Activated T-cell treated with anti-CD3 and anti-CD28 coated beads for 24 hours (primary cell): ENCODE measurements around the gene ZFPM1.

Experiments used
- DNase-seq: peaks from one replicate; pipeline ENCODE4 v3.0.0-alpha.2; 2020; ENCODE audit warnings: low read depth

ZFPM1 gene

DNA sequence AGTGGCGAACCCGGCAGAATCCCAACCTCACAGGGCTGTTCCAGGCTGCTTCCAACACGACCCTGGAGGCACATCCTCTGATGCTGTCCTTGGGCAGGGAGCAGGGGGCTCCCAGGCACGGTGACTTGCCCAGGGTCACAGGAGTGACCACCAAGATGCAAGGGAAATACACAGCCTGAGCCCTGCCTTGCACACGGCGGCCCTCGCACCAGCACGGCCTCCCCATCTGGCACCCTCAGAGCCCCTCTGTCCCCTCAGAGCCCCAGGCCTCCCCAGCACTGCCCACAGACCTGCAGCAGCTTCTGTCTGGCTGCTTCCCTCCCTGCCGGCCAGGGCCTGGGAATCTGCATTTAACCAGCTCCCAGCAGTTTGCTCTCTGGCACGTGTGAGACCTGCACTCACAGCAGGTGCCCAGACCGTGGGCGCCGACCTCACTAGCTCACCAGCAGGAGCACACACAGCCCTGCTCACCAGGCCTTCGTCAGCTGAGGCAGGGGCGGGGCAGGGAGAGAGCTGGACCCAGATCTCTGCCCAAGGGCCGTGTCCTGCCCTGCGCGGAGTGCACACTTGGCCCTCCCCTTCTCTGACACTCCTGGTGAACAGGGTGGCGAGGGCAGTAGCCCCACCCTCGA, 87.4 kb downstream of the ZFPM1 start:
- no peak for DNase-seq

DNA sequence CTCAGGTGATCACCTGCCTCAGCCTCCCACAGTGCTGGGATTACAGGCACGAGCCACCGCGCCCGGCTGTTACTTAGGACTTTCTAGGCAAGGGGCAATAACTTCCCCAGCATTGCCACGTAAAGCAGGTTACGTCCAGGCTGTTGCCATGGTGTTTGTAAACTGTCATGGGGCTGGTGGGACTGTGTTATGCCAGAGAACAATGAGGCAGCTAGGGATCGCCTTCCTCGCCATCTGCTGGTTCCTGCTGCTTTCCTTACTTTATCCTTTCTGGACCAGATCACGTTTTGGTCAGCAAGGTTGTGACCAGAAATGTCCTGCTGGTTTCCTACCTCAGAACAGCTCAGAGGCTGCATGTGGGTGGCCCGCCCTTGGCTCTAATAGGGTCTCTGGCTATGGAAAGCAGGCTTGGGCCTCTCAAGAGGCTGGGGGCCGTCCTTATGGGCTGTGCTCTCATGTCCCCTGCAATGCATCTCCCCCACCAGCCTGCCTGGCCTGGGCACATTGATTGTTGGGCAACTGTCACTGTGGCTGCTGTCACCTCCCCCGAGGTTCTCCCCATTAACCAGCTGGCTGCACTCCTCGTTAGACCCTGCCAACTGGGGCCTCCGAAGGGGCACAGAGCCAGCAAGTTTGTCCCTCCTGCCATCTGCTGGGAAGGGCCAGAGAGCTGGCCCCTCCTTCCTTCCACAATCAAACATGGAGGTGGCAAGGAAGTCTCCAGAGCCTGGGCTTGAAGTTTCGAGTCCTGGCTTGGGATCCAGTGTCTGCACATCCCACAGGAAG, 88.9 kb downstream of the ZFPM1 start:
- DNase-seq: no peak

DNA sequence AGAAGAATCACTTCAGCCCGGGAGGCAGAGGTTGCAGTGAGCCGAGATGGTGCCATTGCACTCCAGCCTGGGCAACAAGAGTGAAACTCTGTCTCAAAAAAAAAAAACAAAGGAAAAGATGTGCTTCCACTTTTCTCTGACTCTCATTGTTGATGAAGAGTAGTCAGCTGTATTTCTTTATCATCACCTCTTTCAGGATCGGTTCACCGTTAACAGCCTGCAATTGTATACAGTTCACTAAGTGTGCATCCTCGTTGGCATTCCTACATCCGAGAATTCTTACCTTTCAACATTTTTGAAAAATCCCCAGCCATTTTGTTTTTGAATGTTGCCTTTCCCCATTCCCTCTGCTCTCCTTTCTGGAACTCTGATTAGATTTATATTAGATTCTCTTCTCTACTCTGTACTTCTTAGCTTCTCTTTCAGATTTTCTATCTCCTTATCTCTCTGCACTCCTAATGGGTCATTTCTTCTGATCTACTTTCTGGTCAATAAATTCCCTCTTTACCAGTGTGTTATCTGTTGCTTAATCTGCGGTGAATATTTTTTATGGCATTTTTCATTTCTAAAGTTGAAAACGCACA, 90.2 kb downstream of the ZFPM1 start:
- no peak for DNase-seq

DNA sequence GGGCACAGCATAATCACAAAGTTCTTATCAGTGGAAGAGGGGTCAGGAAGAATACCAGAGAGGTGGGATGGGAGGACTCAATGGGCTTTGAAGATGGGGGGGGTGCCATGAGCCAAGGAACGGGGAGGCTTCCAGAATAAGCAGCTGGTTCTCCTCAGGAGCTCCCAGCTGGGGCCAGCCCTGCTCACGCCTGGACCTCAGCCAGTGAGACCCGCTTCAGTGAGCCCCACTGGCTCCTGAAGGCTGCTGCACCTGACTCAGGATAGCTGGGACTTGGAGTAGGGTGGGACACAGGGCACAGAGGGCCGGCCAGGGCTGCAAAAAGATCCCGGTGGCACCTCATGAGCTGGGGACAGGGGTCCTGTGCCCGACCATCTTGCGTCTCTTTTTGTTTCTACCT, 92.7 kb downstream of the ZFPM1 start:
- no peak for DNase-seq

DNA sequence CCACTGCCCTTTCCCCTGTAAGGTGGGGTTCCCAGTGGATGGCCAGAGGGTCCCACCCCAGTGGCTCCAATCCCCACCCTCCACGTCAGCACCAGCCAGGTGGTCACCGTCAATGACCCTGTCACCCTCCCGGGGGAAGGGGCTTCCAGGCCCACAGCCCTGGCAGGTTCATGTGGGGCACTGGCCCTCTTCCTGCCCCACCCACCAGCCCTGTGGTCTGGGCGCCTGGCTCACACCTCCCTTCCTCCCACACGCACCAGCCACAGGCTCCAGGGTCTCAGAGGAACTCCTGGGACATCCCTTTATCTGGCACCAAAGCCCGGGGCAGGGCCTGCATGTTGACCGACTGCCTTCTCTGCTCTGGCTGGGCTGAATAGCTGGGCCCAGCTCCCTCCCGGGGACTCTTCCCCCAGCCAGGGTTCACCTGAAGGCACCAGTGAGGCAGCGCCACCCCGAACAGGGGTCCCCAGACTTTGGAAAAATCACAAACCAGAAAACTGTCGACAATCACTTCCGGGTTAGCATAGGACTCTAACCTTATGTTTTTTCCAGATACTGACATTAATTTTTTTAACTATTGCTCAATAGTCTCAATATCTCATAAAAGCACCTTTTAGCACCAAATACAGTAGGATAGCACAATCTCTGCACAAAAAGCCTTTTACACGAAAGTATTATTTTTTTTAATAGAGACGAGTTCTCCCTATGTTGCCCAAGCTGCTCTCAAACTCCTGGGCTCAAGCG, 95.2 kb downstream of the ZFPM1 start:
- DNase-seq: no peak

DNA sequence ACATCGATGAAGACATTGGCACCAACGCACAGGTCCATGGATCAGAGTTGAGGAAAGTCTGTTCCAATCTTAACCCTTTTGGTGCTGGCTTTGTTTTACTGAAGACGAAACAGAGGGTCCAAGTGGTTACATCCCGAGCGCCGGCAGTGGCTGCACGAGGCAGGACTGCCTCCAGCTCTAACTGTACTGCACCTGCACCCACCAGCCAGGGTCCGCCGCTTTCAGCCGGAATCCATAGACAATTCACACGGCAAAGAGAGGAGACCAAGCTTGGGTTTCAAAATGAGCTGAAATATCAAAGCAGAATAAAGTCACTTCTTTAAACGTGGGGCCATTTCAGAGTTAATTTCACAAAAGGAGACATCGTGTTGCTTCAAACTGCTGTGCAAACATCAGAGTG, 95.9 kb downstream of the ZFPM1 start:
- no peak for DNase-seq

DNA sequence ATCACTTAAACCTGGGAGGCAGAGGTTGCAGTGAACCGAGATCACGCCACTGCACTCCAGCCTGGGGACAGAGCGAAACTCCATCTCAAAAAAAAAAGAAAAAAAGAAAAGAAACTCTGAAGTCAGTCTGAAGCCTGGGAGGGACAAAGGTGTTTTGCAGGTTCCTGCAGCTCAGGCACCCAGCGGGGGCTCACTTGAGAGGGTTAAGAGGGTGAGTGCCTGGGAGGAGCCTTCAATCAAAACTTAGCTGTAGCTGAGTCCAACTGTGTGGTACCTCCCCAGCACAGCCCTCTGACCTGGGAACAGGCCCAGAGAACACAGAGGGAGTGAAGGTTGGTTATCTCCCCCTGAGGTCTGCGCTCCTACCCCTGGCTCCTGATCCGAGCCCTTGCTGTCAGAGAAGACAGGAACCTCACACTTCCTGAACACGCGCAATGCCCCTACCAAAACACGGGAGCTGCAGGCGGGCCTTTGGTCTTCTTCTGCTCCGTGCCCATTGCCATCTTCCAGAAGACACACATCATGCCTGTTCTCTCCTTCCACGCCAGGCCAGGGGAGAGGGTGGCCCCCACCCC, 96.7 kb downstream of the ZFPM1 start:
- DNase-seq: no peak

DNA sequence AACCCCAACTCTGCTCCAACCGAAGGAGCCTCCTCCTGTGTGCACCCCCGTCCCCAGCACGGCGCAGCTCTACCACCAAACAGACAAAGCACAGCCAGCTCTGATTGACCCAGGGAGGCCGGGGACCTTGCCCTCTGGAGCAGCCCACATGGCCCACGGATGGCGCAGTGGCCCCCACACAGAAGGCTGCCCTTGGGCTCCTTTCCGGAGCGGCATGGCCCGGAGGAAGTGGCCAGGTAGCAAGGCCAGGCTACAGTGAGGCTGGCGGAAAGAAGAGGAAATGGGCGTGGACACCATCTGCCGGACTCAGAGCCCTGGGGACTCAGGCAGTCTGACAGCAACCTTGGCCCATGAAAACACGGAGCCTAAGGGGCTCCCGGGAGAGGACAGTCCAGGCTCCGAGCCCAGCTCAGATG, 97.2 kb downstream of the ZFPM1 start:
- no peak for DNase-seq

DNA sequence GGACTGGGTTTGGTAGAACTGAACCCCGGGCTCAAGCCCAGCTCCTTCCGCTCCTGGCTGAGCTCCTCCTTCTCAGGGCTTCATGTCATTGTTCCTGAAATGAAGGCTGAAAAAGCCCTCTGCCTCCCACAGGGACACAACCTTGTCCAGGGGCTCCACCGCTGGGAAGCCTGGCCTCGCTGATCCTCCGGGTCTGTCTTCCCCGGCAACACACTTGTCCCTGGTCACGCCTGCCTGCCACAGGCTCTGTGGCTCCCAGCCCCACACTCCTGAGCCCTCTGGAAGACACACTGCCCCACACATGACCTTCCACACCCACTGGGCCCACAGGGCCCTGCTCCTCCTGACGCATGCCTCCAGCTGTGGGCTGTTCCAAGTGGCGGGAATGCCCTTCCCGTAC, 99.1 kb downstream of the ZFPM1 start:
- no peak for DNase-seq

DNA sequence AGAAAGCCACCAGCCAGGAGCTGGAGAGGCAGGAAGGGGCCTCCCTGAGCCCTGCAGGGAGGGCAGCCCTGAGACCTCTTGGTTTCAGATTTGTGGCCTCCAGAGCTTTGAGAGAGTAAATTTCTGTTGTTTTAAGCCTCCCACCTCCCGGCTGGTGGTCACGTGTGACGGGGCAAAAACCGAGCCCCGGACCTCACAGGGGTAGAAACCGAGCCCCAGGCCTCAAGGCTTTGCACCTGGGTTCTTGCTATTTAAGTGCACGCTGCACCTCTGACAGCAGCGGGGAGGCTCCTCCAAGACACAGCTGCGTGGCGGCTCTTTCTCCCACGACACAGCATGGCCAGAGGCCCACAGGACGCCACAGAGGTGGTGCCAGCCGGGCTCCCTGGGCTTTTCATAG, 99.7 kb downstream of the ZFPM1 start:
- DNase-seq: no peak

DNA sequence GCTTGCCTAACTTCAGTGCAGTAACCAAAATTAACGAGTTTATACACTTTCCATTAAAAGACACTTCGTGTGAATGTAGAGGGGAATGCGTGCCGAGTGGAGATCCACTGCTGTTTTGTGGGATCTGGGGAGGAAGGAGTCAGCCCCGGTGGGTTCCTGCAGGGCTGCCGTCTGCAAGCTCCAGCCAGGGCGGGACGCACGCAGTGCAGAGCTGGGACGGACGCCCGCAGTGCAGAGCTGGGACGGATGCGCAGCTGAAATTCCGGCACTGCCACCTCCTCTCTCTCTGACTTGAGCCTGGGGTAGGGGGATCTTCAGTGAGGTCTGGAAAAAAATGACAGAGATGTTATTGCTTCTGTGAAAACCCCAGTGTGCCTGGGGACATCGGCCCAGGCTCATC, 100.7 kb downstream of the ZFPM1 start:
- no peak for DNase-seq

DNA sequence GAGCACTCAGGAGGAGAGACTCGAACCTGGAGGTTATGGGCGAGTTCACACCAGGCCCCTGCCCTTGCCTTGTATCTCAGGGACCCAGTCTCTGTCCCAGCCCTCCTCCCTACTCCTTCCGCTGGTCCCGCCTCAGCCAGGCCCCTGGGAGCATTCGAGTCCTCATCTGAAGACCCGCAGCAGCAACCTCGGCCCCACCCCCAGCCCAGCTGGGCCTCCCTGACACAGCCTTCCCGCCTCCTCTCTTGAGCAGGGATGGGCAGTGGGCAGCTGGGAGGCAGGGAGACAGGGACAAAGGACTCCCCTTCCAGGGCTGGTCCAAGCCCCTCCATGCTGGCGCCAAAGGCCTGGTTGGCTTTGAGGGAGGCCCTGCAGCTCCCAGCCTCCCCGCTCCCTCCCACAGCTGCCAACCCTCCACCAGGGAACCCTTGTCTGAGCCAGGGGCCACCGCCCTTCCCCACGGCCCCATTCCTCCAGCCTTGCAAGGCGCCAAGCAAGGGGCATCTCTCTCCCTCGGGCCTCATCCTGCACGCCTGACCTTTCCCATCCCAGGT, 101.7 kb downstream of the ZFPM1 start:
- no peak for DNase-seq

DNA sequence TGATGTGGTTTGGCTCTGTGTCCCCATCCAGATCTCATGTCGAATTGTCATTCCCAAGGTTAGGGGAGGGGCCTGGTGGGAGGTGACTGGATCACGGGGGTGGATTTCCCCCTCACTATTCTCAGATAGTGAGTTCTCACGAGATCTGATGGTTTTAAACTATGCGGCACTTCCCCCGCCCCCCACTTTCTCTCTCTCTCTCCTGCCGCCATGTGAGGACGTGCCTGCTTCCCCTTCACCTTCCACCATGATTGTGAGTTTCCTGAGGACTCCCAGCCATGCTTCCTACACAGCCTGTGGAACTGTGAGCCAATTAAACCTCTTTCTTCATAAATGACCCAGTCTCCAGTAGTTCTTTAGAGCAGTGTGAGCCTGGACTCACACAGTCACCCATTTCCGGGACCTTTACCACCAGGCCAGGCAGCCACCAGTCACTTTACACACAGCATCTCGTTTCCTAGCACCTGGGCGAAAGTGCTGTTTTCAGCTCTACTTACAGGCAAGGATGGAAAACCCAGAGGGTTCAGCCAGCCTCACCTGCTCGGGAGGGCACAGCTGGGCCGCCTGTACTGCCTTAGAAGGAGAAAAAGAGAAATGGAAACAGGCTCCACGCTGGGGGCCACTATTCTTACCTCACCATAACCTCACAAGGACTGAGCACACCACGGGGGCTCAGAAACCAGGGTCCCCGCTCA, 103.4 kb downstream of the ZFPM1 start:
- no peak for DNase-seq

DNA sequence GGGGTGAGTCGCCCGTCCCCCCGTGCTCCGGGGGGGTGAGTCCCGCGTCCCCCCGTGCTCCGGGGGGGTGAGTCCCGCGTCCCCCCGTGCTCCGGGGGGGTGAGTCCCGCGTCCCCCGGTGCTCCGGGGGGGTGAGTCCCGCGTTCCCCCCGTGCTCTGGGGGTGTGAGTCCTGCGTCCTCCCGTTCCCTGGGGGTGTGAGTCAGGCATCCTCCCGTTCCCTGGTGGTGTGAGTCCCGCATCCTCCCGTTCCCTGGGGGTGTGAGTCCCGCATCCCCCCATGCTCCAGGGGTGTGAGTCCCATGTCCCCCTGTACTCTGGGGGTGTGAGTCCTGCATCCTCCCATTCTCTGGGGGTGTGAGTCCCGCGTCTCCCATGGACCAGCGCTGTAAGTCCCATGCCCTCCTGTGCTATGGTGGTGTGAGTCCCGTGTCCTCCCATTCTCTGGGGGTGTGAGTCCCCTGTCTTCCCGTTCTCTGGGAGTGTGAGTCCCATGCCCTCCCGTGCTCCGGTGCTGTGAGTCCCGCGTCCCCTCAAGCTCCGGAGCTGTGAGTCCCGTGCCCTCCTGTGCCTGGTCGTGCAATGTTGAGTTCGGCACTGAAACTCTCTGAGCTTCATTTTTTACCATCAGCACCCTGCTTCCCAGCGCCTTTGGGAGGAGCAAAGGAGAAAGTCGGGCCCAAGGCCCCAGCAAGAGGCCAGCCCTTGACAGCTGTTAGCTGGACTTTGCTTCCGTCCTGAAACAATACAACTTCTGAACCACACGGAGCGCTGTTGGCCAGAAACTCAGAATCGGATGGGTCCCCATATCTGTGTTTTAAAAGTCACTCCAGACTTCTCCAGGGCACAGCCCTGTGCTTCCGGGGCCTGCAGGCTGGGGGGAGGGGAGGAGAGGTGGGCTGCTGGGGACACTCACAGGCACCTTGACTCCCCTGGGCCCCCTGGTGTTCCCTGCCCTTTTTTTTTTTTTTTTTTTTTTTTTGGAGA, 105.7 kb downstream of the ZFPM1 start:
- DNase-seq: no peak

DNA sequence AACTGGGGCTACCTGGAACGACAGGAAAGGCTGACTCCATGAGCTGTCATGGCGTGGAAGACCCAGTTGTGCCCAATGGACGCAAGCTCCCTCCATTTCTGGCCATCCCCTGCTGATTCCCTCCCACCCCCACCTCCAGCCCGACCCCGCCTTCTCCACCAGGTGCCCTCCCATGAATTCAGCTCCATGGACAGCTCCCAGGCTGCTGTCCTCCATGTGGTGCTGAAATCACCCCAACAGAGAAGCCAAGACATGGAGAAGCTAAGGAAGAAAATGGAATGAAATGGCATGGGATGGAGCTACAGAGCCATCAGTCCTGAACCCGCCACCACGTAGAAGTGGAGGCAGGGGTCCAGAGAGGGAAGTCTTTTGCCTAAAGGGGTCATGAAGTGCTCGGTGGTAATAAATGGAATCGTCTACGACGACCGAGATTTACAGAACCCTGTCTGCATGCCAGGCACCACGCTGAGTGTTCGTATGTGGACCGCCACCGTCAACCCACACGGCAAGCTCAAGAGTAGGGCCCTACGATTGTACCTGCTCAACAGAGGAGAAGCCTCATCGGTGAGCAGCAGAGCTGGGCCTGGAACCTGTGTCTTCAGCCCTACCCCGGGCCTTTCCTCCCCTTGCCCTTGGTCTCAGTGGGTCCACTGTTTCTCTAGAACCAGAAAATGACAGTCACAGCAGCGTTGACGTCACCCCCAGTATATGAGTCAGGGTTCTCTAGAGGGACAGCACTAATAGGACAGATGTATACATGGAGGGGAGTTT, 107.8 kb downstream of the ZFPM1 start:
- no peak for DNase-seq

DNA sequence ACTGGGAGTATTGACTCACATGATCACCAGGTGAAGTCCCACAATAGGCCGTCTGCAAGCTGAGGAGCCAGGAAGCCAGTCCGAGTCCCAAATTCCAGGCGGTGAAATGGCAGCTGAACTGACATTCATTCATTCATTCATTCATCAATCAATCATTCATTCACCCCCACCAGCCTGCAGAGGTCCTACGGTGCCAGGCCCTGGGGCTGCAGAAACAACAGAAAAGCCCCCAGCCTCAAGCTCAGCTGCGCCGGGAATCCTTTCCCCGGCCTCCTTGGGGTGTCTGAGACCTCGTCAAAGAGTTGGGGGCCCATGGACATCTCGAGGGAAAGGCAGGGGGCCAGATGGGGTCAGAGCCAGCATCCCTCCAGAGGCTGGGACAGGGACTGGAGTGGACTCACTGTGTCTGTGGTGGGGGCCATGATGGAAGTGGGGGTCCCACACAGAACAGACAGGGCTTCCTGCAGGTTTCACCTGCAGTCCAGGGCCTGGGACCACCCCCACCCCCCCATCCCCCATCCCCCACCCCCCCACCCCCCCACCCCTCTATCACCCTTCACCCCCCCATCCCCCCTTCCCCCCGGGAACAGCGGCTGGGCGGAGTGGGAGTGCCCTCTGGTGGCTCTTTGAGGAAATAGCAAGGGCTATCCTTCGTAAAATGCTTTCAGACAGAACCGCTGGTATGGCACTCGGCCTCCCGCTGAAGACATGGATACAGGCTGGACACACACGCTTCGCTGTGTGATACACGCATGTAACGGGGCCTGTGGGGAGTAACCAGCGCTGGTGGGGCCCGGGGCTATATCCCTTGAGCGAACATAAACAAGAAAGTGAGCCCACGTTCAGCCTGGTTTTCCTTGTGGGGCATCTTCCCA, 108.6 kb downstream of the ZFPM1 start:
- DNase-seq: peak; percentile 40

DNA sequence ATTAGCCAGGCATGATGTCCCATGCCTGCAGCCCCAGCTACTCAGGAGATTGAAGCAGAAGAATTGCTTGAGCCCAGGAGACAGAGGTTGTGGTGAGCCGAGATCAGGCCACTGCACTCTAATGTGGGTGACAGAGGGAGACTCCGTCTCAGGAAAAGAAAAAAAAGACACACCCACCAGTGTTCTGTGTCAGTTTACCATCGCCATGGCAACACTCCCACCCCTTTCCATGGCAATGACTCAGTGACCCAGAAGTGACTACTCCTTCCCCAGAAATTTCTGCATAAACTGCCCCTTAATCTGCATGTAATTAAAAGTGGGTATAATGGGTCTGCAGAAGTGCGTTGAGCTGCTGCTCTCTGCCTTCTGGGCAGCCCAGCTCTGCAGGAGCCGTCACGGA, 113.1 kb downstream of the ZFPM1 start:
- DNase-seq: peak; percentile 65
